IMR-90 (cell line): ENCODE data around the gene COL5A1. TPM values are rescaled to one million over a fixed set of nuclear protein-coding genes. Genes with fewer than 3 reads are reported as not detected.

Experiments used
- ATAC-seq: fragments of 200-7000 bp; cut with Tn5 transposase; 2 replicates; pipeline ENCODE4 v1.9.1; 2020; ENCODE audit warnings: low read depth, mild to moderate bottlenecking, moderate library complexity
- BruUV-seq: library from RNA; stranded (reverse); fragments of 400-500 nt; replicated peaks from 2 replicates; lab custom pipeline; 2021; lab: Mats Ljungman, UMichigan
- CTCF ChIA-PET: fragments of 300-600 bp; formaldehyde crosslinking; extraction: SDS; loops from one replicate; lab custom pipeline; 2021; ENCODE audit warnings: antibody characterized with exemption; lab: Yijun Ruan, JAX
- POLR2A ChIA-PET: fragments of 300-600 bp; sonication (Branson Sonifier 250); formaldehyde crosslinking; loops from one replicate; lab custom pipeline; 2022; ENCODE audit warnings: antibody characterized with exemption; ENCODE audit not compliant: unreplicated experiment; lab: Charles Lee
- DNase-seq: peaks from one replicate; pipeline ENCODE4 v3.0.0; 2013
- H2AFZ ChIP-seq: replicated peaks from 2 replicates; pipeline ENCODE3; 2013; ENCODE audit warnings: low read length, mild to moderate bottlenecking; ENCODE audit not compliant: poor library complexity
- H2AK5ac ChIP-seq: 2 replicates; pipeline ENCODE4 v1.6.1; 2013; ENCODE audit warnings: low read depth, low read length, inconsistent platforms
- H2AK9ac ChIP-seq: replicated peaks from 2 replicates; pipeline ENCODE3; 2013; ENCODE audit warnings: mild to moderate bottlenecking, low read depth, low read length, moderate library complexity; ENCODE audit not compliant: poor library complexity
- H2BK120ac ChIP-seq: 2 replicates; pipeline ENCODE4 v1.6.1; 2013; ENCODE audit warnings: low read depth, low read length, inconsistent platforms
- H2BK15ac ChIP-seq: 3 replicates; pipeline ENCODE4 v1.6.1; 2013; ENCODE audit warnings: low read depth, low read length, inconsistent platforms
- H2BK20ac ChIP-seq: 2 replicates; pipeline ENCODE4 v1.6.1; 2013; ENCODE audit warnings: low read depth, mild to moderate bottlenecking, inconsistent platforms, low read length, moderate library complexity
- H2BK5ac ChIP-seq: 2 replicates; pipeline ENCODE4 v1.6.1; 2013; ENCODE audit warnings: mild to moderate bottlenecking, low read depth, low read length, inconsistent platforms; ENCODE audit not compliant: poor library complexity, severe bottlenecking
- H3K14ac ChIP-seq: replicated peaks from 2 replicates; pipeline ENCODE4 v1.6.1; 2013; ENCODE audit warnings: low read depth, low read length, inconsistent platforms
- H3K18ac ChIP-seq: 2 replicates; pipeline ENCODE4 v1.6.1; 2013; ENCODE audit warnings: low read depth, low read length, control low read depth
- H3K23ac ChIP-seq: 2 replicates; pipeline ENCODE4 v1.6.1; 2013; ENCODE audit warnings: low read depth, low read length, inconsistent platforms
- H3K27ac ChIP-seq: 2 replicates; pipeline ENCODE4 v1.5.1; 2013; ENCODE audit warnings: mild to moderate bottlenecking, control low read depth, low read length; ENCODE audit not compliant: insufficient read depth
- H3K27me3 ChIP-seq: 2 replicates; pipeline ENCODE4 v1.6.1; 2013; ENCODE audit warnings: low read length; ENCODE audit not compliant: control insufficient read depth, insufficient read depth
- H3K36me3 ChIP-seq: 2 replicates; pipeline ENCODE4 v1.6.1; 2013; ENCODE audit warnings: low read length, mixed read lengths; ENCODE audit not compliant: control insufficient read depth, insufficient read depth
- H3K4ac ChIP-seq: 2 replicates; pipeline ENCODE4 v1.6.1; 2013; ENCODE audit warnings: low read depth, low read length, inconsistent platforms
- H3K4me1 ChIP-seq: 2 replicates; pipeline ENCODE4 v1.6.1; 2013; ENCODE audit warnings: low read length, mixed read lengths; ENCODE audit not compliant: control insufficient read depth, insufficient read depth
- H3K4me2 ChIP-seq: 2 replicates; pipeline ENCODE4 v1.6.1; 2013; ENCODE audit warnings: low read depth, mild to moderate bottlenecking, control low read depth, low read length, moderate library complexity
- H3K4me3 ChIP-seq: 2 replicates; pipeline ENCODE4 v1.5.1; 2013; ENCODE audit warnings: low read depth, mild to moderate bottlenecking, control low read depth, low read length, moderate library complexity; ENCODE audit not compliant: insufficient read depth
- H3K56ac ChIP-seq: 2 replicates; pipeline ENCODE4 v1.6.1; 2013; ENCODE audit warnings: low read length, inconsistent platforms; ENCODE audit not compliant: insufficient read depth; ENCODE audit errors: extremely low read depth
- H3K79me1 ChIP-seq, 2 experiments: 2 replicates each; pipeline ENCODE4 v1.6.1; 2013; ENCODE audit warnings: low read length in 2 of 2, inconsistent platforms in 1 of 2, low read depth in 1 of 2
- H3K9ac ChIP-seq: 2 replicates; pipeline ENCODE4 v1.6.1; 2013; ENCODE audit warnings: low read depth, low read length, control low read depth
- H3K9me1 ChIP-seq: 2 replicates; pipeline ENCODE4 v1.6.1; 2013; ENCODE audit warnings: low read length, inconsistent platforms; ENCODE audit not compliant: insufficient read depth
- H3K9me3 ChIP-seq: 2 replicates; pipeline ENCODE4 v1.6.1; 2013; ENCODE audit warnings: low read length; ENCODE audit not compliant: control insufficient read depth, insufficient read depth
- H4K20me1 ChIP-seq: 2 replicates; pipeline ENCODE4 v1.6.1; 2013; ENCODE audit warnings: low read length, inconsistent platforms; ENCODE audit not compliant: insufficient read depth
- H4K5ac ChIP-seq: 2 replicates; pipeline ENCODE4 v1.6.1; 2013; ENCODE audit warnings: mild to moderate bottlenecking, low read depth, low read length, control low read depth
- H4K8ac ChIP-seq, 2 experiments: 2 replicates each; pipeline ENCODE4 v1.6.1; 2013; ENCODE audit warnings: low read depth in 2 of 2, low read length in 2 of 2, control low read depth in 1 of 2, inconsistent platforms in 1 of 2
- H4K91ac ChIP-seq: 2 replicates; pipeline ENCODE4 v1.6.1; 2013; ENCODE audit warnings: low read depth, low read length, inconsistent platforms; ENCODE audit not compliant: insufficient read depth
- CEBPB ChIP-seq: IDR thresholded peaks from 2 replicates; pipeline ENCODE4 v1.6.1; 2012; ENCODE audit warnings: low read depth, low read length, improper control_type of control experiment
- MAZ ChIP-seq: IDR thresholded peaks from 2 replicates; pipeline ENCODE4 v1.6.1; 2012; ENCODE audit warnings: low read depth, mild to moderate bottlenecking, low read length, improper control_type of control experiment, moderate library complexity, borderline replicate concordance
- WGBS, 2 experiments: methylation state at CpG; one replicate each; pipeline versions ENCODE4 v1.1.5 to v1.1.7; 2013; ENCODE audit warnings: missing lambda C conversion rate in 2 of 2; ENCODE audit not compliant: insufficient read length in 1 of 2; ENCODE audit errors: extremely low coverage in 2 of 2; 5-methylcytosine and 5-hydroxymethylcytosine counted together
- dilution Hi-C: fragments of 300-500 bp; cut with HindIII; formaldehyde crosslinking; loops from one replicate; pipeline ENCODE4 v1.14.3; 2018; ENCODE audit warnings: low sequenced_read_pairs; ENCODE audit not compliant: unreplicated experiment
- in situ Hi-C: fragments of 300-500 bp; cut with MboI; formaldehyde crosslinking; loops from 3 replicates; pipeline ENCODE4 v1.14.3; 2019; ENCODE audit warnings: low sequenced_read_pairs, inconsistent platforms, mixed read lengths
- intact Hi-C: fragments of 100-400 bp; cut with micrococcal nuclease; formaldehyde crosslinking; loops from 2 replicates; pipeline ENCODE4 v1.10.0; 2022
- polyA plus RNA-seq, 3 experiments: library from polyadenylated mRNA; depleted of rRNA; stranded (reverse); fragments of >200 nt; gene quantifications; 2 replicates each; pipeline ENCODE4 v1.2.3, GENCODE V29; 2012; ENCODE audit warnings: low replicate concordance in 1 of 3
- total RNA-seq: library from RNA; depleted of rRNA; stranded (reverse); fragments of >200 nt; gene quantifications from 2 replicates; pipeline ENCODE4 v1.2.3, GENCODE V29; 2012

The COL5A1 gene
- total and polyA plus RNA-seq, 2 of the 4 experiments (the other 2 are of a cell fraction), result 19.2 to 173 TPM

DNA sequence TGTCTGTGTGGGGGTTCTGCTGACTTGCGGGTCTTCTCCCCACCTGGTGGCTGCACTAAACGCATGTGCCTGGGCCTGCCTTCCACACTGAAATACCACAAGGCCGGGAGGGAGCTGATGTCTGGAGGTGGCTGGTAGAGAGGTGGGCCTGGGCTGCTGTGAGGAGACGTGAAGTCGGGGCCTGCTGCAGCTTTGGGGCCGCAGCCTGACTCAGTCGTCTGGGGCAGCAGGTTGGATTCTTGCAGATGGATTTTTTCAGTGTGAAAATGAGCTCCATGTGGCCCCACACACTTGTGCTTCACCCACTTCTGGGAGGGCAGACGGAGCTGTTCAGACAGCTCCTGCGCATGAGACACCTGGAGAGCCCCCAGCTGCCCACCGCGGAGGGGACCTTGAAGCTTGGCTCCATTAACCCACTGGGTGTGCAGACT is 29.3 kb downstream of the COL5A1 start:
- peaks cover 57% of the 10 kb centered on the region for H3K9me1 ChIP-seq
- no peak overlapping the region for H2BK20ac ChIP-seq
- TF ChIP-seq CEBPB, result no peak
- no peak for TF ChIP-seq MAZ
- no peak overlapping the region for H3K56ac ChIP-seq
- H4K20me1 ChIP-seq, result peaks cover 93% of the 10 kb centered on the region
- H4K8ac ChIP-seq, result no peak overlapping the region
- in situ Hi-C loops, result no loop called here
- no peaks in the 10 kb centered on the region for H3K27me3 ChIP-seq
- dilution Hi-C loops, result no loop called here
- H3K14ac ChIP-seq, result no peak overlapping the region
- peak overlapping the region; percentile 53; the same call in 1 of the 2 replicates for H3K4ac ChIP-seq
- H2AFZ ChIP-seq, result peak overlapping the region; percentile 49
- no peak overlapping the region for H3K27ac ChIP-seq
- H2BK120ac ChIP-seq, result no peak overlapping the region
- ATAC-seq (no peak), DNase-seq (no peak)
- intact Hi-C loops, result loop anchor here (1.0 kb wide), 1 partner anchor 9 kb away; no protein-coding TSS in a partner anchor
- no TSS peak for BruUV-seq
- peaks cover 40% of the 10 kb centered on the region for H3K4me1 ChIP-seq
- peaks cover 52 to 88% of the 10 kb centered on the region in 2 experiments for H3K79me1 ChIP-seq
- CTCF ChIA-PET, result interaction anchor here (0.5 kb wide), 1 partner anchor 1673 kb away, joined by 4 read pairs; no protein-coding TSS in a partner anchor
- H2AK9ac ChIP-seq, result no peak overlapping the region
- peak overlapping the region; percentile 58 for H4K91ac ChIP-seq
- H4K5ac ChIP-seq, result no peak overlapping the region
- peaks cover 4% of the 10 kb centered on the region; the same call in 1 of the 2 replicates for H3K9me3 ChIP-seq
- H3K36me3 ChIP-seq, result peaks cover 16% of the 10 kb centered on the region
- H3K23ac ChIP-seq, result no peak overlapping the region
- H3K9ac ChIP-seq, result no peak overlapping the region
- POLR2A ChIA-PET, result interaction anchor here (0.6 kb wide), 1 partner anchor 26 kb away, joined by 4 read pairs; no protein-coding TSS in a partner anchor
- no peak overlapping the region for H3K4me2 ChIP-seq
- H2AK5ac ChIP-seq, result peak overlapping the region; percentile 71
- H2BK15ac ChIP-seq, result no peak overlapping the region
- no peak overlapping the region for H3K18ac ChIP-seq
- H2BK5ac ChIP-seq, result no peak overlapping the region
- no peak overlapping the region for H3K4me3 ChIP-seq
- 95% methylated on average over 7 of the region's 11 CpGs; no CpG with 5 or more reads in 1 of the 2 experiments for WGBS, 2 experiments
